Limb (tissue), 2 donors: ENCODE data around the gene HES7.
A peak's percentile ranks its signal among the peaks of the same experiment; 100 is the strongest.

Source experiments
- DNase-seq, 2 donors: peaks; one replicate each; pipeline ENCODE4 v3.0.0-alpha.2; 2016; ENCODE audit errors: extremely low spot score in 2 of 2

HES7 gene

DNA sequence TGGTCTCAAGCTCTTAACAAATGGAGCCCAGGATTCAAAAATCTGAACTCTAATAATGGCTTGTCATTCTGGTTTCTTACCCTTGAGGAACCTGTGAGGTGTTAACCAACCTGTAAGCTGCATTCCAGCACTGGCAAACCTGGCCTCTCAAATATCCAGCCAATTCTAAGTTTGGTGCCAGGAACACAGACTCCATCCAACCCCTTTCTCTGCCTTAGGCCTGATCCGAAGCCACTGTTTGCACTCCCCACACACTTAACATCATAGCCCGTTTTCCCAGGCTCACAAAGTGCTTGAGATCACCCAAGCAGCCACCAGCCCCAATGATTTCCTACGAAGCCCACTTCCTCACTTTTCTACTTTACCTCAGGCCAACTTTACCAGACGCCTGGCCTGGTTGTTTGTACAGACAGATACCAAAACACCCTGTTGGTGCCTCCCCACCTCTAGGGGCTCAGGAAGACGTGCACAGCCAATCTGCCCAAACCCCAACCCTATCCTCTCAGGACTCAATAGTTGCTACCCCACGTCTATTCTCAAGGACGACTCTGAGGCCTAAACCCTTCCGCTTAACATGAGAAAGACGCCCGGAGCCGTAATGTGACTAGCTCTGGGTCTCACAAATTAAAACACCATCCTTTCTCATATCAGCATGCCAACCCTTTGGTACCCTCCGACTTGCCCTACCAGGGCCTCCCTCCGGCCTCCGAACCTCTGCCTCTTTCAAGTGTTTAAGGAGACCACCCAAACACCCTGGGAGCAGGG is 31.5 kb upstream of the HES7 start:
- DNase-seq, result no peak

DNA sequence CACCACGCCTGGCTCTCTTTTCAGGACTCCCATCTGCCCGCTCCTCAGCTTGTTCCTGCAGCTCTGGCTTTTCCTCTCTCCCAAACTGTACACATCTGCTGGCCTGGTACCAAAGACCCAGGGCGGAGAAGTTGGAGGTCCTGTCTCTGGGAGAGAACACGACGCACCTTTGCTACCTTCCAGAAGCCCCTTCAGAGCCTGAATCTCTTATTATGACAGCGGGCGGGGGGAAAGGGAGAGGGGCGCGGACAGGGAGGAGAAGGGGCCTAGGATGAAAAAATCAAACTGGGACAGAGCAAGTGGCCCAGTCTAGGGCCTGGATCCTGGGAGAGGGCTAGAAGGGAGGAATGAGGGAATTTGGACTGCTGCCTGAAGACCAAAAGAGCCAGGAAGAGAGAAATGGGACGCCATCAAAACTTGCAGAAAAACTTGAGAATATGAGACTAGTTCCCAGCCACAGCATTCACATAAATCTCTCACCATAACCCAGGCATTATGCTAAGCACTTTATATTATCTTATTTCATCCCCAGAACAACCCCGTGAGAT is 30.8 kb upstream of the HES7 start:
- no peak for DNase-seq

DNA sequence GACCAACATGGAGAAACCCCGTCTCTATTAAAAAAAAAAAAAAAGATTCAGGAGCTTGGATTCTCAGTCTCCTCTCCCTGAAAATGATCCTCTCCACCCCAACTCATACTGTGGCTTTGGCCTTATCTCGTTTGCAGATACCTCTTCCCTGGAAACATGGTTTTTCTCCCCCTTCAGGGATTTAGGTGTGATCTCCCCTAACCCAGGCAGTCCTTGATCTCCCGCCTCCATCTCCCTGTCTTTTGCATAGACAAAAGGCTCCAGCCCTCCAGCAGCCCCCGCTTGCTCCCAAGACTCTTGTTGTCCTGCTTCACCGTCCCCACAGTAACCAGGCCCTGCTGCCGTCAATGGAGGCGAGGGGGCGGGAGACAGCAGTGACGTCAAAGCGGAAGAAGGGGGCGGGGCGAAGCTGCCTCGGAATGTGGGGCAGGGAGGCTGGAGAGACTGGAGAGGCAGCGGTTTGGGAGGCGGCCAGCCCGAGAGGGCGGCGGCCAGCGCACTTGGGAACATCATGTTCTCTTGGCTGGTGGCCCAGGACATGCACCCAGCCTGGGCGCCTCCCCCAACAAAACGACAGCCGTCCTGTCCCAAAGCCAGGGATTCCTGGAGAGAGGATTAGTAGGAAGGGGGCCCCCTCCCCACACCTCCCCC is 30.2 kb upstream of the HES7 start:
- peak; percentile 98 to 100 for DNase-seq

DNA sequence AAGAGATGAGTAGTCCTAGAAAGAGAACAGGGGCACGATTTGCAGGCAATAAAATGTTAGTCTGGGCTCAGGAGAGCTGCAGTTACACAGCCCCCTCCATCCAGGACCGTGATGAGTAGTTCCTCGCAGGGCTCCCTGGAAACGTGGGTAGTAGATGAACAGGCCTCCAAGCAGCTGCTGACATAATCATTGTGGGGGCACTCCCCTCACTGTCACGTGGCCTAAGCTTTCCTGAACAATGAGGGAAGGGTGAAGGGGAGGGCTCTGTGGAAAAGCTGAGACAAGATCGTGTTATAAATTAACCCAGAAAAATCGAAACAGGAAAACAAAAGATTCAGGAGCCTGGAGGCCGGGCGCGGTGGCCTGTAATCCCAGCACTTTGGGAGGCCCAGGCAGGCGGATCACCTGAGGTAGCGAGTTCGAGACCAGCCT is 29.6 kb upstream of the HES7 start:
- peak; percentile 77 to 91 for DNase-seq

DNA sequence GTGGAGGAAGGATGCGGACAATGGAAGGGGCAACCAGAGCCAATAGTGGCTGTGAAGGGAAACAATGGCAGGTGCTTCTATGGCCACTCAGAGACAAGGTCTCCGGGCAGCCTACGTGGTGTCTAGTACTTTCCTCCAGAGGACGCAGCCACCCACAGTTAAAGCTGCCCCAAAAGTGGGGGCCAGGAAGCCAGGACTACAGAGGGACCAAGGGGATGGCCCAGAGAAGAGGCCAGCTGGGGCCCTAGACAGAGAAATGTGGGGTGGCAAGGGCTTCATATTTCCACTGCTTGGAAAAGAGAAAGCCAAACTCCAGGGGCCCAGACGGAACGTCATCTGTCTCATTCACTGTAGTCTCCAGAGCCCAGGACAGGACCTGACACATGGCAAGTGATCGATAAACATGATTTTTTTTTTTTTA is 29.1 kb upstream of the HES7 start:
- peak in 1 of 2 donors; percentile 47 for DNase-seq

DNA sequence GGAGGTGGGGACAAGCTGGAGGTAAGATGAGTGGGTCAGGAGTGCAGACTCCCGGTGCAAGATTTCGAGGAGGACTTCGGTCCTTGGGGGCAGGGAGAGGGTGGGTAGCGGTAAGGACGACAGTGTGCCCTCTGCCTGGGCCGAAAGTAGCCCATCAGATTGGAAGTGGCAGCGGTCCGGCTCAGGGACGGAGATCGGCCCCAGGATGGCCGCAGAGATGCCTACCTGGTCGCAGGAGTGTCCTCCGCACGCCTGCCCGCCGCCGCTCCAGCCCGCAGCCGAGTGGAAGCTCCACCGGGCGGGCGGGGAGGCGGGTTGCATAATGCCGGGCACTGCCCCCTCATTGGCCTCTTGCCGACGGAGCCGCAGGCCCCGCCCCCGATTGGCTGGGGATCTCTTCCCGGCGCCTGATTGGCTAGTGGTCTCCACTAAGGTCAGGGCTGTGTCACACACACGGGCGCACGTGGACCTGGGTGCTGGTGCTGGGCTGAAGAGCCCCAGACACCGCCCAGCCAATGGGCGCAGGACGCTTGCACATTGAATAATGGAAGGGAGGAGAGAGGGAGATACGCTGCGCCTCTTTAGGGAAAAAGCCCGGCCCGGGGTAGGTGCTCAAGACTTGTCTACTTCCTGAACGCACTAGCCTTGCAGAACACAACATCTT is 28.3 kb upstream of the HES7 start, which contains the start of gene PER1:
Gene PER1, minus strand, starts transcription at position 293 of the 664 bp plus-strand sequence. CDS start 1,698 bp downstream, outside the sequence.
- DNase-seq, result peak; percentile 93 to 96

DNA sequence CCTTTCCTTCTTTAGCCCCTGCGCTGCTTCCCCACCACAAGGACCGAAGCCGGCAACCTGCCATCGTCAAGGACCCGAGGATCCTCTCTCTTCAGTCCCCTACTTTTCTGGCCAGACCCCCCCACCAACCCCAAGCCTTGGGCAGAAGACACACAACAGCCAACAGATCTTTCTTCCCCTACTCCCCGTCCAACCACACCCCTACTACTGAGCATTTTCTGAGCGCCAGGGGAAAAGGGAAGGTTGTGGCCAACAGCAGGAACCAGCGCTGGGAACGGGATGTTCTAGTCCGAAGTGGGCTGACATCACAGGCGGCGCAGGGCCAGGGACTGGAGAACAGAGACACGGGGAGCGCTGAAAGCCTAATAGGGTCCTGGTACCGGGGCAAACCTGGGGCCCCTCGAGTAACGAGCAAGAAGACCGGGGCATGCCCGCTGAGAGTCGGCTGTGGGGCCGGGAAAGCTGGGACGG is 27.8 kb upstream of the HES7 start:
- peak; percentile 66 to 82 for DNase-seq

DNA sequence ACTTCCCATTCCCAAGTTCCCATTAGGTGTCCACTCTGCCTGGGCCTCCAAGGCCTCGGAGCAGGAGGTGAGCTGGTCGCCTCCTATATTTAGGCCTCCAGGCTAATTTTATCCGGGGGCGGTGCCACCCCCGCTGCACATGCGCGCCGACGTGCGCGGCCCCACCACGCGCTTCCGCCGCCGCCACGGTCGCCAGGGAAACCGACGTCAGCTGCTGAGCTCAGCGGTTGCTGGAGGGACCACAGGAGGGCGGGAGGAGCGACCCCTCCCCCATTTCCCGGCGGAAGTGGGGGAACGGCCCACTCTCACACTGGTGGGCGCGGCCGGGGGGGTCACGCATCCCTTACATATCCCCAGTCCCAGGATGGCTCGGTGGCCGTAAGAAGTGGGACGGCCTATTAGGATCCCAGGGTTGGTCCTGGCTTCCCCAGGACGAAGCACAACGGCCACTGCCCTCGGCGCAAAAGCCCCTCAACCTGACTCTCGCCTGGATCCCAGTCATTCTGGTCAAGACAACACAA is 27.3 kb upstream of the HES7 start:
- DNase-seq, result peak; percentile 92 to 96

DNA sequence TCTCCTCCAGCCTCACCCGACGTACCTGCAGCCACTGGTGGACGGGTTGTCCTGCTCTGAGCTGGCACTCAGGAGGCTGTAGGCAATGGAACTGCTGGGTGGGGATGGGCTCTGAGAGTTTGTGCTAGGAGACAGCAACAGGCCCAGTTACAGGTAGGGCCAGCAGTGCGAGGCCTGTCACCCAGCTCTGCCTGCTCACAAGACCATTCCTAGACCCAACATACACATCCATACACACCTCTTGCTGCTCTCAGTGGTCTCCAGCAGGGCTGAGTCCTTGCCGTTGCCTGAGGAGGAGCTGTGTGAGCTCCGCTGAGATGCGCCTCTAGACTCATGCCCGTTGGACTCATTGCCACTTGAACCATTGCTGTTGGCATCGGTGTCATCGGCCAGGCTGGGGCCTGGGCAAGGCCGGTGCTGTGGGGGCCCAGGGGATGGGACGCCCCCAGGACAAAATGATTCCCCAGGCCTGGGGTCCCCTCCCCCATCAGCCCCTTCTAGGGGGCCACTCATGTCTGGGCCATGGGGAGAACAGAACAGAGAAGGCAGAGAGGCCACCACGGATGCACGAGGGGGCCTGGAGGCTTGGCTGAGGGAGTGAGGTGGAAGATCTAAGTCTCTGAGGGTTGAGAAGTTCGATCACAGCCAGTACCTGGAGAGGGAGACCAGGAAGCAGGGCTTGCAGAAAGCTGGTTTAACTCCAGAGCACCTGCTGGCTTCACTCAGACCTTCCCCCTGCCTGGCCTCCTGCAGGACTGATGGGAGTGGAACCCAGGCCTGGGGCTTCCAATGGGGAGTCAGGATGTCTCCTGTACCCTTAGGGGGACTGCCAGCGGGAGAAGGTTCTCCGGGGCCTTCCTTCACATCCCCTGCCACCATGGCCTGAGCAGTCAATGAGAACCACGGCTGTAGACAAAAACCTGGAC is 26.6 kb upstream of the HES7 start:
- no peak for DNase-seq

DNA sequence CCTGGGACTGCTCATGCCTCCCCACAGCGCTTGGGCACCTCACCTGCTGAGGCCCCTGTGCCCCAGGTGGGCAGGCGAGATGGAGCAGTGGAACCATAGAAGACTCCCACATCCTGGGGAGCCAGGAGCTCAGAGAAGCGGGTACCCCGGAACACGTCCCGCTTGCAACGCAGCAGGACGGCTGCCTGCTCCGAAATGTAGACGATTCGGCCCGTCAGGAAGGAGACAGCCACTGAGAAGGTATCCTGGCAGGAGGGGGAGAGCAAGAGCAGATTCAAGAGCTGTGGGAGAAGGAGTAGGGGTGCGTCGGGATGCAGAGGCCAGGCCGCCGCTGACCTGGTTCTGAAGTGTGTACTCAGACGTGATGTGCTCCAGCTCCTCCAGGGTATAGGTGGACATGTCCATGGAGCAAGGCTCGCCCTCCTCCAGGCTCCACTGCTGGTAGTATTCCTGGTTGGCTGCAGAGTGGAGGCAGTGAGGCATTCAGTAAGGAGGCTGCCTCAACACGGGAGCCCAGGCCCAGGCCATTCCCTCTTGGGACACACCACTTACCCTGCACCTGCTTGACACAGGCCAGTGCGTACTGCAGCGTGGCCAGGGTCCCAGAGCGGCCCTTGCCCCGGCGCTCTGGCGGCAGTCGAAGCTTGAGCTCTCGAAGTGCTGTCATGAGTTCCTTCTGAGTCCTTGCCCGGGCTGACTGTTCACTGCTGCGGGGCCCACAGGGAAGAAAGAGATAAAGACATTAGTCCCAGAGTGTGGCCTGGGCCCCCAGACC is 25.7 kb upstream of the HES7 start:
- peak in 1 of 2 donors; percentile 40 for DNase-seq

DNA sequence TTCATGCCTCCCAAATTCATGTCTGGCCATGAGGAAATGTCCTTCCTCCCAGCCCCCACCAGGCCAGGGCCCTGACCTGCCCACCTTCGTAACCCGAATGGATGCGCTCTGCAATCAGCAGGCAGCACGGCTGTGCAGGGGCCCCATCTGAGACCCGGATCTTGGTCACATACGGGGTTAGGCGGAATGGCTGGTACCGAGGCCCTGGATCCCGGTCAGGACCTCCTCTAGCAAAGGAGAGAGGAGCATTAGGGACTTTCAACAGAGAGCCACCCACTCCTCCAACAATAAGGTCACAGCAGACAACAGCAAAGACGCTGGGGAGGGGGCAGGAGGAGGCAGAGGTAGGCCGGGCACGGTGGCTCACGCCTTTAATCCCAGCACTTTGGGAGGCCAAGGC is 24.7 kb upstream of the HES7 start:
- DNase-seq, result no peak

DNA sequence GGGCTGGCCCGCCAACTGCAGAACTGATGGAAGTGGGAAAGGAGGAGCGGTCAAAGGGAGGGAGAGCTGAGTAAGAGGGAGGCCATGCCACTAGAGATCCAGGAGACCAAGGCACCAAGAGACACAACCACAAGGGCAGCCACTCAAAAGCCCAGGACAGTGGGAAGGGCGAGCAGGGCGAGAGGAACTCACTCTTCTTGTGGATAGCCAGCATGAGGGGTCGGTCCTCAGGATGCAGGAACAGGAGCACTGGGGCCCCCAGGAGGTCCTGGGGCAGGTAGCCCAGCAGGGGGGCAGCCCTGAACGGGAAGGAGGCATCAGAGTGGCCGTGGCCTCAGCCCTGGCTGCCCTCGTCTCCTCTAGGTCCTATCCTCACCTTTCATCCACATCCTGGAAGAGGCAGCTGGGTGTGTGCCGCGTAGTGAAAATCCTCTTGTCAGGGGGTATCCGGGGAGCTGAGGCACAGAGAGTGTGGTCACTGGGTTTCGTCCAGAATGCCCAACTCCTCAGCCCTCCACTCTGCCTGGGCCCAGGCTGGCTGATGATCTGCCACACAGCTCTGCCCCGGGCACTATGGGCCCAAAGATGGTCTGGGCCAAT is 24.0 kb upstream of the HES7 start:
- DNase-seq, result no peak

DNA sequence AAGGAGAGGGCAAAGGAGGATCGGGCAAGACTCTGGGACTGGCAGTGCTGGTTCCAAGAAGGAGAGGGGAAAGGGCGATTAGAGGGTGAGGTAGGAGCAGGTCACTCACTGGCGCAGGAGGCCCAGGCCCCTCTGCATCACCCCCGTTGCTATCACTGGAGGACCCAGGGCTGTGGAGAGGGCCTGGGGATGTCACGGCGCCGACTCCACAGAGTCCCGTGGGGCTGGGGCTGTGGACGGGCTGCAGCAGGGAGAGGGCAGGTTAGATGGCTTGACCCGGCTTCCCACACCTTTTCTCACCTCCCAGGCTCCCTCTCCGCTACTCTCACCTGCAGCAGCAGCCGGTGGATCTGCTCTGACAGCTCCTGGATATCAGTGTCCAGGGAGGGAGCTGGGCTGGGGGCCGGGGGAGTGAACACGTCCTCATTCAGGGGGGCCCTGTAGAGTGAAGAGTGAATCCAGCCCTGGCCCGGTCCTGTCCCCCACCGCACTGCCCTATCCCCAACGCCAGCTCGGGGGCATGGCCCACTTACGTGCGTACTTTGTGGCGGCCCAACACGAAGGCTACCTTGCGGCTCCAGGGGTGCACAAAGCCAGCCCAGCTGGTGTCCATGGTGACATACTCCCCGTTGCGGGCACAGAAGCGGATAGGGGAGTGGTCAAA is 23.4 kb upstream of the HES7 start:
- peak in 1 of 2 donors; percentile 32 for DNase-seq

DNA sequence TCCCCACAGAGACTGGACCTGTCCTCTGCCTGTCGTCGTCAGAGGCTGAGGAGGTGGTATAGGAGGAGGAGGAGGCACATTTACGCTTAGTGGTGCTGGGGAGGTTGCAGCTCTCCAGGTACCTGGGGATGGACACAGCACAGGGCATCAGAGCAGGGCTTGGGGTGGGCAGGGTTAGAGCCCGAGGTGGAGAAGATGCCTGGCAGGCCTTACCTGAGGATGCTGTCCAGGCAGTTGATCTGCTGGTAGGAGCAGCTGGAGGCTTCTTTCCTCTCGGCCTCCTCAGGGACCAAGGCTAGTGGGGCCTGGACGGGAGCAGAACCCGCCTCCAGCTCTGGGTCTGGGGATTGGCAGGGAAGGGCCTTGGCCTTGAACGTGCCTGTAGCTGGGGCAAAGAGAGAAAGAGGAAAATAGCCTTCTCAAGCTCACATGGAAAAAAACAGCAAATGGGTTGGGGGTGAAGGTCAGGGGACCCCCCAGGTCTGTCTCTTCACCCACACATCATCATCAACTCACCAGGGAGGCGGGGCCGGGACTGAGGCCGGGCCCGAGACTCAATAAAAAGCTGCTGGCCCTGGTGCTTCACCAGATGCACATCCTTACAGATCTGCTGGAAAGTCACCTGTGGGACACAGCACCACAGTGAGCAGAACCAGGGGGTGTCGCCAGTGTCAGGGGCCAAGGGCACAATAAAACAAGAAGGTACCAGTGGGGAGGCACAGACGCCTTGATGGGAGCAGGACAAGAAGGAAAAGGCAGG is 22.7 kb upstream of the HES7 start:
- no peak for DNase-seq

DNA sequence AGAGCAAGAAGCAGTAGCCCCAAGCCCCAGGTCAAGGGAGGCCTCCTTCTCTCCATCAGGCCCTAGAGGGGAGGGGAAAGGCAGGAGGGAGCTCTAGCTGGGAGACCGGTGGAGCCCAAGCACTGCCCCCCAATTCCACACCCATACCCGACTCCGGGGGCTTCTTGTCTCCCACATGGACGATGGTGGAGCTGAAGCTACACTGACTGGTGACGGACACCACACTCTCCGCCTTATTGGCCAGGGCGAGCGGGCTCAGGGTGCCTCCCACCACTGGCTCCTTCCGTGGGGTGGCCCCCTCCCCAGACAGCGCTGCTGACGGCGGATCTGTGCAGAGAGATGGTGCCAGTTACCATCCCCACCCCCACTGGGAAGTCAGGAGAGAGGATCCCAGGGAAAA is 21.9 kb upstream of the HES7 start:
- no peak for DNase-seq

DNA sequence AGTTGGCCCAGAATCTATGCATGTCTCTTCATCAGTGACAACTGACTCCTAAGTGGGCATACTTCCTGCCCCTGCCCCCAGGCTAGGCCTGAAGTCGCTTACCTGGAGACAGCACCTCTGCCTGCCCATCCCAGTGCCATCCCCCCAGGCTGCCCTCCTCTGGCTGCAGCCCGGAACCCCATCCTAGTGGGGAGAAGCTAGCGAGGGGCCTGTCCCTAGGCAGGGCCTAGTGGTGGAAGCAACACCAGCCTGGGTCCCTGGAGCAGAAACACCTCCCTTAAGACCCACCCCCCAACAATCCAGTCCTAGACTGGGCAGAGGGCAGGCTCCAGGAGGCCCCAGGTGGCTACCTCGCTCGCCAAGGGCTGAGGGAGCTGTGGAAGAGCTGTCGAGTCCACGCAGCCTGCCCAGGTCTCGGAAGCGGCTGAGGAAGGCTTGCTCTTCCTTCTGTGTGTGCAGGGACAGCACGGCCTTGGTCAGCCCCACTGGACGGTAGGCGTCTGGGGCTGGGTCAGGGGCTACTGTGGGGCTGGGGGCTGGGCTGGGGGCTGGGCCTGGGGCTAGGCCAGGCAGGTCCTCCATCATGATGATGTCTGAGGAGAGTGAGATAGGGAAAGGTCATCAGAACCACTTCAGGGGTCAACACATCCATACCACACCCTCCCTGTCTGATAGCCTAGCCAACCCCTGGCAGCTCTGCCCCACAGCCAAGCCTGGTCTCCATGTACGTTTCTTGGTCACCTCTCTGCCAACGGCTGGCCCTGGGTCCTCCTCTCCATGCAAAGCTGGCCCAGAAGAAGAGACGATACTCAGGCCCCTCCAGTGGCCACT is 20.7 kb upstream of the HES7 start:
- peak in 1 of 2 donors; percentile 36 for DNase-seq
